ENCODE data around the gene TTC28.

DNA sequence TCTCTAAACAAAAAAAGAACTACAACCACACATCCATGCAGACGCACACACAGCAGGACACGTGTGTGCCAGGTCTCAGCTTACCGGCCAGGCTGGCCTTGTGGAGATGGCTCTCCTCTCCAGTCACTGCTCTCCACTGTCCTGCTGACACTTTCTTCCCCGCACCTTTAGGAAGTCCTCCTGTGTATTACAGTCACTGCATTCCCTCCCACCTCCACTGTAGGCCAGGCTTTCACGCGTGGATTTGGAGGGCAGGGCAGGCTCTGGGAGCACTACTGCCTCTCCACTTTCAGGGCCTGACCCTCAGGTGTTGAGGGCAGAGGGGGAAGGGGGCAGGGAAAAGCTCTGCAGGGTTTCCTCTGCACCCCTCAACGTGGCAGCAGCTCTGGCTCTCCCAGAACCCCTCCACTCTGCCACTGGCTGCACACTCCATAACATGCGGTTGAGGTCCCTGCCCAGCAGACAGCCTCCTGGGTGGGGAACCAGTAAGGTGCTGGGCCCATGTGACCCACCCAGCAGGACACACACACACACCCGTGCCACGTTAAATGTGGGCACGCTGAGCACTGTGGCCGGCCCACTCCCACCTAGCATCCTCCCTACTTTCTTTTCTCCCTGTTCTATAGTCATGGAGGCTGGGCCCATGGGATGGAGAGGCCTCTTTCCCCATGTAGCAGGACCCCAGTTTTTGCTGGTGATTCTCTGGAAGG, 653.6 kb downstream of the TTC28 start:
- TF ChIP-seq, protein P1, sequence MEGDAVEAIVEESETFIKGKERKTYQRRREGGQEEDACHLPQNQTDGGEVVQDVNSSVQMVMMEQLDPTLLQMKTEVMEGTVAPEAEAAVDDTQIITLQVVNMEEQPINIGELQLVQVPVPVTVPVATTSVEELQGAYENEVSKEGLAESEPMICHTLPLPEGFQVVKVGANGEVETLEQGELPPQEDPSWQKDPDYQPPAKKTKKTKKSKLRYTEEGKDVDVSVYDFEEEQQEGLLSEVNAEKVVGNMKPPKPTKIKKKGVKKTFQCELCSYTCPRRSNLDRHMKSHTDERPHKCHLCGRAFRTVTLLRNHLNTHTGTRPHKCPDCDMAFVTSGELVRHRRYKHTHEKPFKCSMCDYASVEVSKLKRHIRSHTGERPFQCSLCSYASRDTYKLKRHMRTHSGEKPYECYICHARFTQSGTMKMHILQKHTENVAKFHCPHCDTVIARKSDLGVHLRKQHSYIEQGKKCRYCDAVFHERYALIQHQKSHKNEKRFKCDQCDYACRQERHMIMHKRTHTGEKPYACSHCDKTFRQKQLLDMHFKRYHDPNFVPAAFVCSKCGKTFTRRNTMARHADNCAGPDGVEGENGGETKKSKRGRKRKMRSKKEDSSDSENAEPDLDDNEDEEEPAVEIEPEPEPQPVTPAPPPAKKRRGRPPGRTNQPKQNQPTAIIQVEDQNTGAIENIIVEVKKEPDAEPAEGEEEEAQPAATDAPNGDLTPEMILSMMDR (IDR thresholded peaks at IDR 0.05): no peak
- TF ChIP-seq POLR2A (IDR thresholded peaks at IDR 0.05): no peak

All from heart left ventricle (tissue), 13 donors.